Tibial nerve (tissue), 4 donors: ENCODE results near the gene PPP1R3F. TPM values are rescaled to one million over a fixed set of nuclear protein-coding genes. Genes with fewer than 3 reads are reported as not detected.

Source experiments
- DNase-seq, 2 donors: peaks; one replicate each; pipeline ENCODE4 v3.0.0-alpha.2; 2019; ENCODE audit warnings: low spot score in 2 of 2
- H3K27ac ChIP-seq, 4 donors: fragments of 200-600 bp; sonication (generic) in 3 of 4; one replicate each; pipeline ENCODE4 v1.5.1; 2017 to 2019; ENCODE audit warnings: mild to moderate bottlenecking in 1 of 4
- H3K27me3 ChIP-seq, 2 donors: fragments of 200-600 bp; sonication (generic) in 1 of 2; one replicate each; pipeline versions ENCODE4 v1.5.1 to v1.6.0; 2017 to 2019
- H3K36me3 ChIP-seq, 3 donors: fragments of 200-600 bp; sonication (generic); one replicate each; pipeline ENCODE4 v1.5.1; 2018 to 2019
- H3K4me1 ChIP-seq, 4 donors: fragments of 200-600 bp; sonication (generic) in 3 of 4; one replicate each; pipeline ENCODE4 v1.5.1; 2017 to 2019
- H3K4me3 ChIP-seq, 4 donors: fragments of 200-600 bp; sonication (generic) in 3 of 4; one replicate each; pipeline ENCODE4 v1.5.1; 2017 to 2019; ENCODE audit warnings: mild to moderate bottlenecking in 1 of 4, moderate library complexity in 1 of 4
- H3K9me3 ChIP-seq, 4 donors: fragments of 200-600 bp; sonication (generic) in 3 of 4; one replicate each; pipeline ENCODE4 v1.5.1; 2017 to 2019
- EP300 ChIP-seq, 2 donors: sonication (generic); formaldehyde crosslinking; IDR thresholded peaks; one replicate each; pipeline ENCODE4 v1.6.1; 2017; ENCODE audit warnings: antibody characterized with exemption in 2 of 2, mild to moderate bottlenecking in 1 of 2
- POLR2A ChIP-seq, 2 donors: fragments of 450-650 bp; IDR thresholded peaks; one replicate each; pipeline ENCODE4 v1.6.1; 2017; ENCODE audit warnings: antibody characterized with exemption in 2 of 2, mild to moderate bottlenecking in 2 of 2, moderate library complexity in 2 of 2
- WGBS, 2 donors: methylation state at CpG; one replicate each; pipeline ENCODE4 v1.1.5; 2018; 5-methylcytosine and 5-hydroxymethylcytosine counted together
- total RNA-seq, 4 donors: library from RNA; depleted of rRNA; stranded (reverse); fragments of >200 nt; gene quantifications; one replicate each; pipeline ENCODE4 v1.1.0, GENCODE V29; 2016
- TF ChIP-seq, protein P1 (sequence below), 5 experiments: fragments of 200-600 bp in 3 of 5; fragments of 450-650 bp in 2 of 5; sonication (generic) in 3 of 5; IDR thresholded peaks; one replicate each; pipeline ENCODE4 v1.5.1; 2016 to 2019; ENCODE audit warnings: antibody characterized with exemption in 5 of 5, mild to moderate bottlenecking in 3 of 5, moderate library complexity in 2 of 5

Gene PPP1R3F
- total RNA-seq, 4 donors from 2014 or later = 20.9 to 36.9 (median 27.1) TPM

DNA sequence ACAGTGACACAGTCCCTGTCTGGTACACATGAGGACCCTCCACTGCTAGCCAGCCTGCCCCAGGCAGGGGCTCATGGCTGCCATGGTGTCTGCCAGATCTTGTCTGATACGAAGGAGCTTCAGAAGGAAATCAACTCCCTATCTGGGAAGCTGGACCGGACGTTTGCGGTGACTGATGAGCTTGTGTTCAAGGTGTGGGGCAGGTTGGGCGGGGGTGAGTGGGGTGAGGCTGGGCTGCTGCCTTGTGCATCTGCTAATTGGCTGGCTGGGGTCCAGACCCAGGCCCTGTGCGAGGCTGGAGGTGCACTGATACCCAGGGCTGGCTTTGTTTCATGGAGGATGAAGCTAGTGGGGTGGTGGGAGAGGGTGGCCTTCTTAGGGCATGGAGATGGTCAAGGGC is 20.5 kb upstream of the PPP1R3F start:
- WGBS, 2 donors = 83 to 100% methylated on average over 2 to 6 of the region's 6 CpGs

DNA sequence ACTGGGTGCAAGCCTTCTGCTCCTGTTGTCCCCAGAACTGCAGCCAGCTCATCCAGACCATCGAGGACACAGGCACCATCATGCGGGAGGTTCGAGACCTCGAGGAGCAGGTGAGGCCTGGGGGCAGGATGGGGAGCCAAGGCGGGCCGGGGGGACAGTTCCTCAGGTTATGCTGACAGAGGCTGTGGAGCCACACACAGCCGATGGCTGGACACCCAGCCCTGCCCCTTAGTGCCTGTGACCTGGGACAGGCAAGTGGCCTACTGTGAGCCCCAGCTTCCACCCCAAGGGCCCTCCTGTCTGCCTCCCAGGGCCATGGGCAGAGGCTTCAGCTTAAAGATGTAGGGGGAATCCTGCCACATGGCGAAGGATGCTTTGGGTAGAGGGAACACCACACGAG is 20.0 kb upstream of the PPP1R3F start:
- Histone ChIP-seq H3K4me1 (no peaks in the 10 kb centered on the region), H3K4me3 (no peak overlapping the region), H3K36me3 (peaks cover 0 to 61% (median 0%) of the 10 kb centered on the region in 3 donors), H3K27ac (no peak overlapping the region), H3K9me3 (no peaks in the 10 kb centered on the region), H3K27me3 (no peaks in the 10 kb centered on the region)
- WGBS, 2 donors = 72 to 85% methylated on average over 3 to 5 of the region's 9 CpGs
- TF ChIP-seq, protein P1, sequence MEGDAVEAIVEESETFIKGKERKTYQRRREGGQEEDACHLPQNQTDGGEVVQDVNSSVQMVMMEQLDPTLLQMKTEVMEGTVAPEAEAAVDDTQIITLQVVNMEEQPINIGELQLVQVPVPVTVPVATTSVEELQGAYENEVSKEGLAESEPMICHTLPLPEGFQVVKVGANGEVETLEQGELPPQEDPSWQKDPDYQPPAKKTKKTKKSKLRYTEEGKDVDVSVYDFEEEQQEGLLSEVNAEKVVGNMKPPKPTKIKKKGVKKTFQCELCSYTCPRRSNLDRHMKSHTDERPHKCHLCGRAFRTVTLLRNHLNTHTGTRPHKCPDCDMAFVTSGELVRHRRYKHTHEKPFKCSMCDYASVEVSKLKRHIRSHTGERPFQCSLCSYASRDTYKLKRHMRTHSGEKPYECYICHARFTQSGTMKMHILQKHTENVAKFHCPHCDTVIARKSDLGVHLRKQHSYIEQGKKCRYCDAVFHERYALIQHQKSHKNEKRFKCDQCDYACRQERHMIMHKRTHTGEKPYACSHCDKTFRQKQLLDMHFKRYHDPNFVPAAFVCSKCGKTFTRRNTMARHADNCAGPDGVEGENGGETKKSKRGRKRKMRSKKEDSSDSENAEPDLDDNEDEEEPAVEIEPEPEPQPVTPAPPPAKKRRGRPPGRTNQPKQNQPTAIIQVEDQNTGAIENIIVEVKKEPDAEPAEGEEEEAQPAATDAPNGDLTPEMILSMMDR (IDR thresholded peaks at IDR 0.05) = no peak
- TF ChIP-seq EP300 (IDR thresholded peaks at IDR 0.05) (no peak), POLR2A (IDR thresholded peaks at IDR 0.05) (no peak)
- DNase-seq = no peak

More for the DNA sequence above, 20.5 kb upstream of the PPP1R3F start:
- H3K36me3 ChIP-seq = peaks cover 0 to 66% (median 0%) of the 10 kb centered on the region in 3 donors
- H3K27me3 ChIP-seq = no peaks in the 10 kb centered on the region
- H3K4me3 ChIP-seq = no peak overlapping the region
- DNase-seq = no peak
- H3K27ac ChIP-seq = no peak overlapping the region
- TF ChIP-seq, protein P1 (IDR thresholded peaks at IDR 0.05) = no peak
- TF ChIP-seq EP300 (IDR thresholded peaks at IDR 0.05) (no peak), POLR2A (IDR thresholded peaks at IDR 0.05) (no peak)
- no peaks in the 10 kb centered on the region for H3K4me1 ChIP-seq
- no peaks in the 10 kb centered on the region for H3K9me3 ChIP-seq

DNA sequence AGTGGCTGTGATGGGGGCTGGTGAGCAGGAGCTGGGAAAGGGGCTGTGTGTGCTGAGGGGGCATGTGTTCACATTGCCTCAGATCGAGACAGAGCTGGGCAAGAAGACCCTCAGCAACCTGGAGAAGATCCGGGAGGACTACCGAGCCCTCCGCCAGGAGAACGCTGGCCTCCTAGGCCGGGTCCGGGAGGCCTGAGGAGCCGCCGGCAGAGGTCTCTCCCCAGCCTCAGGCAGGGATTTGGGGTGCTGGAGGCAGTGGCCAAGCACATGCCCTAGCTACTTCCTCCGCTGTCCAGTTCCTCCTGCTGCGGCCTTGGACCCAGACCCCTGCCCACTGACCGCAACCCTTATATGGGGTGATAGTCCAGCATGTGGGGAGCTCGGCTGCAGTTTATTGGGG is 19.5 kb upstream of the PPP1R3F start:
- no peaks in the 10 kb centered on the region for H3K9me3 ChIP-seq
- no peak overlapping the region for H3K27ac ChIP-seq
- WGBS, 2 donors = 91 to 96% methylated on average over 11 to 13 of the region's 13 CpGs
- H3K27me3 ChIP-seq = no peaks in the 10 kb centered on the region
- no peaks in the 10 kb centered on the region for H3K4me1 ChIP-seq
- no peak for DNase-seq
- H3K36me3 ChIP-seq = peaks cover 0 to 56% (median 0%) of the 10 kb centered on the region in 3 donors
- no peak for TF ChIP-seq POLR2A (IDR thresholded peaks at IDR 0.05)
- TF ChIP-seq, protein P1 (IDR thresholded peaks at IDR 0.05) = no peak
- H3K4me3 ChIP-seq = no peak overlapping the region

DNA sequence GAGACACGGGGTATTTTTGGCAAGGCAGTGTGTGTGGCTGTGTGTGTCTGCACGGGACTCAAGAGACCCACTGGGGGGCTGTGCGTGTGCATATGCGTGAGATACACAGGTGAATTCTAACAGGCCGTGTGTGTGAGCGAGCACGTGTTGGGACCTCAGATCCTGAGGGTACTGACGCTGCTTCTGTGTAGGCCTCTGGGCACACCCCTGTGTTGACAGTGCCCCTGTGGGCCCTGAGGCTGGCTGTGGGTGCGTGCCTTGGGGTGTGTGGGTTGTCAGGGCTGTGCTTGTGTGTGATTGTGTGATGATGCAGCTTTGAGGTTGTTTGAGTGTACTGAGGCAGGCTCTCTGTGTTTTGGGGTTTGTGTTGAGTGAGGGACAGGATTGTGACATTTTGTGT is 19.0 kb upstream of the PPP1R3F start:
- no peak for DNase-seq
- Histone ChIP-seq H3K36me3 (peaks cover 0 to 51% (median 0%) of the 10 kb centered on the region in 3 donors), H3K4me3 (no peak overlapping the region), H3K4me1 (no peaks in the 10 kb centered on the region), H3K27ac (no peak overlapping the region), H3K9me3 (no peaks in the 10 kb centered on the region), H3K27me3 (no peaks in the 10 kb centered on the region)
- WGBS, 2 donors = 84 to 87% methylated on average over 7 to 9 of the region's 9 CpGs
- no peak for TF ChIP-seq POLR2A (IDR thresholded peaks at IDR 0.05)
- TF ChIP-seq EP300 (IDR thresholded peaks at IDR 0.05) = no peak
- TF ChIP-seq, protein P1 (IDR thresholded peaks at IDR 0.05) = no peak

DNA sequence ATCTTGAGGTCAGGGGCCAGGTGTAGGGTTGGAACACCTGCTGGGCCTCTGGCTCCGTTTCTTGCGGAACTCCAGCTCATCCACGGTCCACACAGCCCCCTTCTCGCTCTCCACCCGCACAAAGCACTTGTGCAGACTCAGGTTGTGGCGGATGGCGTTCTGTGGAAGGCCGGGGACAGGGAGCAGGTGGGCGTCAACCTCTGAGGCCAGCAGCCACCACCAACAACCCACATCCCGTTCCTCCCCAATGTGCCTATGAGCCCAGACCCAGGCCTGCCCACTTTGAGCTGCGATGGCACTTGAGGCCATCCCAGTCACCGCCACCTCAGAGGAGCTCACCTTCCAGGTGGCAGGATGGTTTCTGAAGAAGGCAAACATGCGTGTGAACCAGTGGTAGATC is 18.3 kb upstream of the PPP1R3F start:
- DNase-seq = no peak
- H3K4me1 ChIP-seq = no peaks in the 10 kb centered on the region
- no peaks in the 10 kb centered on the region for H3K27me3 ChIP-seq
- H3K9me3 ChIP-seq = no peaks in the 10 kb centered on the region
- no peak overlapping the region for H3K4me3 ChIP-seq
- WGBS, 2 donors = 86 to 95% methylated on average over 11 to 13 of the region's 13 CpGs
- peaks cover 0 to 45% (median 0%) of the 10 kb centered on the region in 3 donors for H3K36me3 ChIP-seq
- no peak overlapping the region for H3K27ac ChIP-seq
- TF ChIP-seq POLR2A (IDR thresholded peaks at IDR 0.05) (no peak), EP300 (IDR thresholded peaks at IDR 0.05) (no peak)
- TF ChIP-seq, protein P1 (IDR thresholded peaks at IDR 0.05) = no peak
